T-helper 2 cell treated with Interferon-gamma antibody and Interleukin-4, amounts not matched to agents 5 μg/mL and 100 μg/mL, for 36 hours (primary cell): ENCODE data around the gene DRC7.
"Not testable (repeated sequence)": the region's sequence is repeated elsewhere in the genome, so short reads cannot be mapped to it uniquely, and the experiment has no call there.

Experiments
- DNase-seq: peaks from one replicate; pipeline ENCODE4 v3.0.0; 2021; ENCODE audit warnings: low spot score
- H3K27ac Mint-ChIP-seq: one replicate; pipeline ENCODE4 v1.8.0; 2021; ENCODE audit warnings: mild to moderate bottlenecking, mixed read lengths
- H3K27me3 Mint-ChIP-seq: one replicate; pipeline ENCODE4 v1.8.0; 2021; ENCODE audit warnings: low read depth, mixed read lengths
- H3K36me3 Mint-ChIP-seq: one replicate; pipeline ENCODE4 v1.8.0; 2021; ENCODE audit warnings: low read depth, mixed read lengths
- H3K4me1 Mint-ChIP-seq: one replicate; pipeline ENCODE4 v1.8.0; 2021; ENCODE audit warnings: low read depth, mixed read lengths
- H3K4me3 Mint-ChIP-seq: one replicate; pipeline ENCODE4 v1.8.0; 2022; ENCODE audit warnings: mild to moderate bottlenecking, moderate library complexity, mixed read lengths
- H3K9me3 Mint-ChIP-seq: one replicate; pipeline ENCODE4 v1.8.0; 2021; ENCODE audit warnings: mixed read lengths

Gene DRC7

GRCh38 chr16:57771141-57771785 lies 76.7 kb downstream of the DRC7 start:
- H3K27ac Mint-ChIP-seq, result no peak overlapping the region
- no peaks in the 10 kb centered on the region for H3K27me3 Mint-ChIP-seq
- no peaks in the 10 kb centered on the region for H3K36me3 Mint-ChIP-seq
- H3K4me1 Mint-ChIP-seq, result no peaks in the 10 kb centered on the region
- H3K9me3 Mint-ChIP-seq, result no peaks in the 10 kb centered on the region
- DNase-seq, result no peak
- no peak overlapping the region for H3K4me3 Mint-ChIP-seq

DNA sequence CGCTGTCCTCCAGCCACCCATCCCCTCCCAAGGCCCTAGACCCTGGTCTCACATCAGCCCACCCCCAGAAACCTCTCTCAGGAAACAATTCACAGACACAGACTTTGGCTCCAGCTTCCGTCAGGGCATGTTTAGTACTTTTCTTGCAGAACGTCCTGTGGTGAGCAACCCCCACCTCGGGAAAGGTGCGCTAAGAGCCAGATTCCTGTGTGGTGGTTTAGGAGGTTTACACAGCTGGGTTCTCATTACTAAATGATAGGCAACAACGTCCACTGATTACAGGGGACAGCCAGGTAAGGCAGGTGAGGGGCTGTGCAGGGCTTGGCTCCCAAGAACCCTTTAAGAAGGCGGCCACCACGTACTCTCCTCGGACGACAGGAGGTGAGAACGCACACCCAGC lies 78.4 kb downstream of the DRC7 start:
- Mint-ChIP-seq H3K36me3 (no peaks in the 10 kb centered on the region), H3K9me3 (no peaks in the 10 kb centered on the region), H3K4me1 (no peaks in the 10 kb centered on the region), H3K27ac (no peak overlapping the region), H3K27me3 (no peaks in the 10 kb centered on the region), H3K4me3 (no peak overlapping the region)
- DNase-seq, result no peak

DNA sequence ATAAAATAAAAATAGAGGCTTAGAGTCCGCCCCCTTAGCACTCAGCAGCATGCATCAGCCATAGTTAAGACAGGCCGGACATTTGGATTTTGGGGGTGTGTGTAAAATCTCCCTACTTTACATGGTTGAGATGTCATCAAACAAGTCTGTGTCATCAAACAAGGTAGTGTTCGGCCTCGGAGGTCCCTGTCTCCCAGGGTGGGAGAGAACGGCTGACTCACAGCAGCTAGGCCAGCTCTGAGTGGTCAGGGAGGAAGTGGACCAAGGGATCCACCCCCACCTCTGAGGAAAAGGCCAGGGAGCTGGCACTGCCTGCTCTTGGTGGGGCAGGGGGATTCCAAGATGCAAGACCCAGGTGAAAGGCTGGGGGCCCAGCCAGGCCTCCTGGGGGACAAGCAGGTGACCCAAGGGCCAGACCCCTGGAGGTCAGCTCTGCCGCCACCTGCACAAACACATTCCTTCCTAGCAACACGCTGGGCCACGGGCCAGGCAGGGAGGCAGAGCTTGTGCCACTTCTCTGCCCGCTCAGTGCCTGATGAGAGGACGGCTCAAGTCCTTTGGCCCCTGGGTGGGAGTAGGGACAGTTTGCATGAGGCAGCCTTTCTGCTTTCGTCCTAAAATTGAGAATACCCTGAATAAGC lies 79.2 kb downstream of the DRC7 start:
- no peaks in the 10 kb centered on the region for H3K27me3 Mint-ChIP-seq
- no peak for DNase-seq
- H3K9me3 Mint-ChIP-seq, result no peaks in the 10 kb centered on the region
- H3K36me3 Mint-ChIP-seq, result no peaks in the 10 kb centered on the region
- no peak overlapping the region for H3K27ac Mint-ChIP-seq
- H3K4me1 Mint-ChIP-seq, result no peaks in the 10 kb centered on the region
- H3K4me3 Mint-ChIP-seq, result no peak overlapping the region

- no peaks in the 10 kb centered on the region for H3K36me3 Mint-ChIP-seq
- DNase-seq, result no peak
- no peaks in the 10 kb centered on the region for H3K9me3 Mint-ChIP-seq
- H3K27me3 Mint-ChIP-seq, result peaks cover 2% of the 10 kb centered on the region
- no peaks in the 10 kb centered on the region for H3K4me1 Mint-ChIP-seq
- no peak overlapping the region for H3K27ac Mint-ChIP-seq
- no peak overlapping the region for H3K4me3 Mint-ChIP-seq
Measured at GRCh38 chr16:57774705-57775285, 80.2 kb downstream of the DRC7 start.

DNA sequence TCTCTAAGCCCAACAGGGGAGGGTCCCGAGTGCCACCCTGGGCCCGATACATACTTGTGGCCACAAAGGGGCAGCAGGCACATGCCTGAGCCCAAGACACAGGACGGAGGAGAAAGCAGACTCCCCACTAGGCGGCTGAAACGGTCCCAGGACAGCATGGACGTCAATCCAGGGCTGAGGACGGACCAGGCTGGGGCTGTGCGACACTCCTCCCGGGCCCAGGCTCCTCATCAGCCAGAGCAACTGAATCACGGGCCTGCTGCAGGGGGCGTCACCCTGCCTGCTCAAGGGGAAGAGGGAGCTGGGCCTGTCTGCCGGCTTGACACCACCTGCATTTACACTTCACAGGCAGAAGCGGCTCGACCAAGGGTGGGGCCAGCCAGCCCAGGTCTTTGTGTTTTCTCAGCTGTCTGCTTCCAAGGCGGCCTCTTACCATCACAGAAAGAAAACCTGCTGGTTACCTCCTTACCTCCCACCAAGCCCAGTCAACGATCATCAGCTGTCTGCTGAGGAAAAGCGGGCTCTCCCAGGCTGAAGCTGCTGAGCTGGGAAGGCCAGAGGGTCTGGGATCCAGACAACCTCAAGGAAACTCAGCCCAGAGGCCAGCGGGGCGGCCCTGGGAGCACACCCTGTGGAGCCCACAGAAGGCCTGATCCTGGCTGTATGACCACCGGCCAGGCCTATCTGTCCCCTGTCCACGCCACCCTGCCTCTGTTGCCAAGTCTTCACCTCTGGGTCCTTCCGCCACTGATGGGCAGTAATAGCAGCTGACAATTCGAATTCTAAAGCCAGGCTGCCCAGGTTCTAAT lies 81.3 kb downstream of the DRC7 start:
- H3K36me3 Mint-ChIP-seq, result no peaks in the 10 kb centered on the region
- no peak for DNase-seq
- H3K9me3 Mint-ChIP-seq, result no peaks in the 10 kb centered on the region
- H3K4me3 Mint-ChIP-seq, result no peak overlapping the region
- peaks cover 2% of the 10 kb centered on the region for H3K27me3 Mint-ChIP-seq
- H3K27ac Mint-ChIP-seq, result no peak overlapping the region
- no peaks in the 10 kb centered on the region for H3K4me1 Mint-ChIP-seq

DNA sequence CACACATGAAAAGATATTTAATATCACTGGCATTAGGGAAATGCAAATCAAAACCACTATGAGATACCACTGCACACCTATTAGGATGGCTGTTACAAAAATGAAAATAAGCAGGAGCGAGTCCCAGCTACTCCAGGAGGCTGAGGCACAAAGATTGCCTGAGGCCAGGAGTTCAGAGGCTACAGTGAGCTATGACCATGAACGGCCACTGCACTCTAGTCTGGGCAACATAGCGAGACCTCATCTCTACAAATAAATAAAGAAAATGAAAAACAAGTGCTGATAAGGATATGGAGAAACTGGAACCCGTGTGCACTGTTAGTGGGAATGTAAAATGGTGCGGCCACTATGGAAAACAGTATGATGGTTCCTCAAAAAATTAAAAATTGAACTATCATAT lies 84.1 kb downstream of the DRC7 start:
- no peak for DNase-seq
- H3K9me3 Mint-ChIP-seq, result no peaks in the 10 kb centered on the region
- peaks cover 2% of the 10 kb centered on the region for H3K27me3 Mint-ChIP-seq
- no peaks in the 10 kb centered on the region for H3K4me1 Mint-ChIP-seq
- H3K27ac Mint-ChIP-seq, result no peak overlapping the region
- no peak overlapping the region for H3K4me3 Mint-ChIP-seq
- H3K36me3 Mint-ChIP-seq, result no peaks in the 10 kb centered on the region

GRCh38 chr16:57779836-57780235 lies 85.2 kb downstream of the DRC7 start:
- not testable (repeated sequence) for DNase-seq, H3K4me3 Mint-ChIP-seq, H3K36me3 Mint-ChIP-seq, H3K9me3 Mint-ChIP-seq, H3K27ac Mint-ChIP-seq, H3K27me3 Mint-ChIP-seq, H3K4me1 Mint-ChIP-seq

GRCh38 chr16:57781349-57781740 lies 86.7 kb downstream of the DRC7 start:
- Mint-ChIP-seq H3K27me3 (peaks cover 2% of the 10 kb centered on the region), H3K36me3 (no peaks in the 10 kb centered on the region), H3K27ac (no peak overlapping the region), H3K9me3 (no peaks in the 10 kb centered on the region), H3K4me3 (no peak overlapping the region), H3K4me1 (no peaks in the 10 kb centered on the region)
- DNase-seq, result no peak
